ENCODE measurements around the gene S100A6.

S100A6 gene

GRCh38 chr1:153568367-153569099, 32.7 kb upstream of the S100A6 start:
- peak overlapping the region; percentile 89 for H3K9ac ChIP-seq (ENCODE audit: low read length)
- H3K27ac ChIP-seq (ENCODE audit: low read length, poor library complexity, severe bottlenecking): peak overlapping the region; percentile 98
- peak overlapping the region; percentile 30 for H2AFZ ChIP-seq (ENCODE audit: low read depth, low read length)
- peak overlapping the region; percentile 79 to 96 for H3K18ac ChIP-seq (ENCODE audit: low read depth in 1 of 2, low read length in 2 of 2)
- peak overlapping the region; percentile 2 for H3K4me2 ChIP-seq (ENCODE audit: low read length, poor library complexity, severe bottlenecking)
- H3K9me3 ChIP-seq (ENCODE audit: control insufficient read depth, low read length): no peaks in the 10 kb centered on the region
- WGBS: 21% methylated on average over 24 of the region's 25 CpGs
- peak overlapping the region; percentile 97 for H2BK12ac ChIP-seq (ENCODE audit: low read length in 2 of 2)
- H3K23ac ChIP-seq (ENCODE audit: low read length in 2 of 2): no peak overlapping the region
- peaks cover 43% of the 10 kb centered on the region for H3K4me1 ChIP-seq (ENCODE audit: control insufficient read depth, insufficient read depth, low read depth, low read length)
- no peak overlapping the region for H3K14ac ChIP-seq (ENCODE audit: low read length in 2 of 2)
- H2BK5ac ChIP-seq (ENCODE audit: low read depth, low read length, poor library complexity, severe bottlenecking): peak overlapping the region; percentile 93
- peak overlapping the region in 1 of 2 experiments; percentile 71 for H3K4me3 ChIP-seq (ENCODE audit: insufficient read depth in 1 of 2, low read depth in 1 of 2, low read length in 2 of 2)
- H4K8ac ChIP-seq (ENCODE audit: low read length): peak overlapping the region; percentile 92
- peak overlapping the region; percentile 36 for H2BK120ac ChIP-seq (ENCODE audit: low read depth, low read length)
- H3K36me3 ChIP-seq (ENCODE audit: control insufficient read depth in 1 of 2, insufficient read depth in 2 of 2, low read depth in 1 of 2, low read length in 2 of 2): no peaks in the 10 kb centered on the region
- peak overlapping the region; percentile 94 for H4K91ac ChIP-seq (ENCODE audit: low read length)
- H3K4ac ChIP-seq (ENCODE audit: low read depth in 1 of 2, low read length in 2 of 2): peak overlapping the region; percentile 86 to 95
- peak overlapping the region; percentile 85 for H2BK15ac ChIP-seq (ENCODE audit: low read depth, poor library complexity, severe bottlenecking)
- H2AK5ac ChIP-seq (ENCODE audit: low read length, severe bottlenecking): peak overlapping the region; percentile 95
- no peaks in the 10 kb centered on the region for H3K27me3 ChIP-seq (ENCODE audit: control insufficient read depth in 1 of 2, insufficient read depth in 1 of 2, low read length in 2 of 2)
- peaks cover 9% of the 10 kb centered on the region for H3K79me1 ChIP-seq (replicated peaks; ENCODE audit: low read length, poor library complexity, severe bottlenecking)
- peak; percentile 89 for DNase-seq

DNA sequence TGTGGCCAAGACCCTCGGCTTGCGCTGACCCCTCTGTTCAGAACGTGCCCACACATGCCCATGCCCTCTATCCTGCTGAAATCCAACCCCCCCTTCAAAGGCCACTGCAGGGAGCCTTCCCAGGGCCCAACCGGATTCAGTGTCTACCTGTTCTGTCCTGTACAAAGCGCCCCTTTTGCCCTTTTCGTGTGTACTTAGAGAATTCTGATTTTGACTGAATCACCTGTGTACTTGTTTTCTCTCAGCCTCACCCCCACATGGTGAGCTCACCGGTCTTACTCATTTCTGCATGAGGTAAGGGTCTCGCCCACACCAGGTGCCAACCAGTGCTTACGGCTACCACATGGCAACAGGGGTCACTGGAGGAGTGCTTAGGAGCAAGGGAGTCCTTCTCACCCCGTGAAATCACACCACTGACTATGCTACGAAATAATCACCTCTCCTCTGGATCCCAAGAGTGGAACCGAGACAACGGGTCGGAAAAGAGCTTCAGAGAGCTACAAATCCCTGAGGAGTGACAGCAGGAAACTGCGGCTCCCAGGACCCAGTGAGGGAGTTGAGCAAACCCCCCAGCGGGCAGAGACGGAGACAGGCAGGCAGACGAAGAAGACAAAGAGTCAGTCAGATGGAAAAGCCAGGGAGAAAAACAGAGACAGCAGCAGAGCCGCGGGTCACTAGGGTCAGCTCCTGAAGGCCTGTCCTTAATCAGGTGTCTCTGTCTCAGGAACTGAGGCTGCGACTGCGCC, 32.0 kb upstream of the S100A6 start:
- Histone ChIP-seq H3K36me3 (ENCODE audit: control insufficient read depth in 1 of 2, insufficient read depth in 2 of 2, low read depth in 1 of 2, low read length in 2 of 2) (no peaks in the 10 kb centered on the region), H3K9me3 (ENCODE audit: control insufficient read depth, low read length) (no peaks in the 10 kb centered on the region), H2BK12ac (ENCODE audit: low read length in 2 of 2) (peak overlapping the region; percentile 97), H3K79me1 (replicated peaks; ENCODE audit: low read length, poor library complexity, severe bottlenecking) (peaks cover 11% of the 10 kb centered on the region), H3K23ac (ENCODE audit: low read length in 2 of 2) (no peak overlapping the region), H3K4ac (ENCODE audit: low read depth in 1 of 2, low read length in 2 of 2) (peak overlapping the region; percentile 86 to 95), H2BK120ac (ENCODE audit: low read depth, low read length) (peak overlapping the region; percentile 36), H3K4me2 (ENCODE audit: low read length, poor library complexity, severe bottlenecking) (peak overlapping the region; percentile 2), H2BK15ac (ENCODE audit: low read depth, poor library complexity, severe bottlenecking) (peak overlapping the region; percentile 85), H3K4me1 (ENCODE audit: control insufficient read depth, insufficient read depth, low read depth, low read length) (peaks cover 45% of the 10 kb centered on the region), H4K91ac (ENCODE audit: low read length) (peak overlapping the region; percentile 94), H2AK5ac (ENCODE audit: low read length, severe bottlenecking) (peak overlapping the region; percentile 95), H3K18ac (ENCODE audit: low read depth in 1 of 2, low read length in 2 of 2) (peak overlapping the region; percentile 79 to 96), H3K27me3 (ENCODE audit: control insufficient read depth in 1 of 2, insufficient read depth in 1 of 2, low read length in 2 of 2) (no peaks in the 10 kb centered on the region), H3K27ac (ENCODE audit: low read length, poor library complexity, severe bottlenecking) (peak overlapping the region; percentile 98), H3K4me3 (ENCODE audit: insufficient read depth in 1 of 2, low read depth in 1 of 2, low read length in 2 of 2) (peak overlapping the region in 1 of 2 experiments; percentile 71), H4K8ac (ENCODE audit: low read length) (peak overlapping the region; percentile 92), H2BK5ac (ENCODE audit: low read depth, low read length, poor library complexity, severe bottlenecking) (peak overlapping the region; percentile 93), H3K9ac (ENCODE audit: low read length) (peak overlapping the region; percentile 89), H2AFZ (ENCODE audit: low read depth, low read length) (peak overlapping the region; percentile 30), H3K14ac (ENCODE audit: low read length in 2 of 2) (peak overlapping the region in 1 of 2 experiments; percentile 88)
- peak; percentile 62 for DNase-seq
- WGBS: 57% methylated on average over 22 of the region's 22 CpGs

GRCh38 chr1:153566414-153567371, 30.9 kb upstream of the S100A6 start:
- peak; percentile 98 for DNase-seq
- H2BK12ac ChIP-seq (ENCODE audit: low read length in 2 of 2): peak overlapping the region; percentile 94 to 100
- H2BK15ac ChIP-seq (ENCODE audit: low read depth, poor library complexity, severe bottlenecking): peak overlapping the region; percentile 45
- no peak overlapping the region for H2AFZ ChIP-seq (ENCODE audit: low read depth, low read length)
- no peaks in the 10 kb centered on the region for H3K36me3 ChIP-seq (ENCODE audit: control insufficient read depth in 1 of 2, insufficient read depth in 2 of 2, low read depth in 1 of 2, low read length in 2 of 2)
- WGBS: 24% methylated on average over 16 of the region's 16 CpGs
- H2BK5ac ChIP-seq (ENCODE audit: low read depth, low read length, poor library complexity, severe bottlenecking): peak overlapping the region; percentile 99
- peaks cover 11% of the 10 kb centered on the region for H3K79me1 ChIP-seq (replicated peaks; ENCODE audit: low read length, poor library complexity, severe bottlenecking)
- peak overlapping the region; percentile 91 to 99 for H3K18ac ChIP-seq (ENCODE audit: low read depth in 1 of 2, low read length in 2 of 2)
- H3K4me2 ChIP-seq (ENCODE audit: low read length, poor library complexity, severe bottlenecking): no peak overlapping the region
- peak overlapping the region in 1 of 2 experiments; percentile 89 for H3K14ac ChIP-seq (ENCODE audit: low read length in 2 of 2)
- peak overlapping the region in 1 of 2 experiments; percentile 58 for H3K4me3 ChIP-seq (ENCODE audit: insufficient read depth in 1 of 2, low read depth in 1 of 2, low read length in 2 of 2)
- peak overlapping the region; percentile 90 for H4K8ac ChIP-seq (ENCODE audit: low read length)
- peak overlapping the region in 1 of 2 experiments; percentile 46 for H3K23ac ChIP-seq (ENCODE audit: low read length in 2 of 2)
- H3K4me1 ChIP-seq (ENCODE audit: control insufficient read depth, insufficient read depth, low read depth, low read length): peaks cover 45% of the 10 kb centered on the region
- H3K9me3 ChIP-seq (ENCODE audit: control insufficient read depth, low read length): no peaks in the 10 kb centered on the region
- H4K91ac ChIP-seq (ENCODE audit: low read length): peak overlapping the region; percentile 98
- H3K27me3 ChIP-seq (ENCODE audit: control insufficient read depth in 1 of 2, insufficient read depth in 1 of 2, low read length in 2 of 2): no peaks in the 10 kb centered on the region
- H3K9ac ChIP-seq (ENCODE audit: low read length): peak overlapping the region; percentile 89
- H2BK120ac ChIP-seq (ENCODE audit: low read depth, low read length): peak overlapping the region; percentile 99
- peak overlapping the region; percentile 98 for H3K27ac ChIP-seq (ENCODE audit: low read length, poor library complexity, severe bottlenecking)
- peak overlapping the region; percentile 99 for H2AK5ac ChIP-seq (ENCODE audit: low read length, severe bottlenecking)
- peak overlapping the region; percentile 96 to 100 for H3K4ac ChIP-seq (ENCODE audit: low read depth in 1 of 2, low read length in 2 of 2)

All from mesenchymal stem cell (in vitro differentiated cells and primary cell).